G401 (cell line): ENCODE measurements around the gene TSPOAP1. TPM values are rescaled to one million over a fixed set of nuclear protein-coding genes. Genes with fewer than 3 reads are reported as not detected.

Source experiments
- total RNA-seq: library from RNA; depleted of rRNA; stranded (reverse); fragments of >200 nt; shearing (Covaris generic); gene quantifications from 2 replicates; pipeline ENCODE4 v1.2.3, GENCODE V29; 2014; rRNA removed

TSPOAP1 gene
- total RNA-seq, 1 experiment from 2014 or later = not detected

Other genes with a start within 250 kb of the TSPOAP1 start
- gene DYNLL2, start 245.4 kb downstream of the TSPOAP1 start, total RNA-seq = 10.5 and 11.5 TPM in 2 replicates
- not detected in 2 replicates for gene OR4D1, start 180.4 kb downstream of the TSPOAP1 start, total RNA-seq
- gene OR4D2, start 161.8 kb downstream of the TSPOAP1 start, total RNA-seq = not detected in 2 replicates
- not detected in 2 replicates for gene EPX, start 136.1 kb downstream of the TSPOAP1 start, total RNA-seq
- 15.3 and 17.8 TPM in 2 replicates for gene MKS1, start 109.5 kb downstream of the TSPOAP1 start, total RNA-seq
- gene LPO, start 90.2 kb downstream of the TSPOAP1 start, total RNA-seq = not detected in 2 replicates
- not detected in 2 replicates for gene MPO, start 47.9 kb downstream of the TSPOAP1 start, total RNA-seq
- gene SUPT4H1, start 23.4 kb upstream of the TSPOAP1 start, total RNA-seq = 58.7 and 73.6 TPM in 2 replicates
- not detected in 2 replicates for gene RNF43, start 88.7 kb upstream of the TSPOAP1 start, total RNA-seq
- not detected in 2 replicates for gene HSF5, start 159.6 kb upstream of the TSPOAP1 start, total RNA-seq
- gene MTMR4, start 185.8 kb upstream of the TSPOAP1 start, total RNA-seq = 35.9 and 36.3 TPM in 2 replicates